DND-41 (cell line): ENCODE results near the gene STKLD1.

Experiments
- CTCF ChIP-seq: IDR thresholded peaks from 2 replicates; pipeline ENCODE4 v1.5.1; 2012; ENCODE audit warnings: borderline replicate concordance, low read length, moderate library complexity, mild to moderate bottlenecking; ENCODE audit not compliant: poor library complexity, severe bottlenecking; ENCODE audit errors: extremely low read depth
- EZH2 ChIP-seq: IDR thresholded peaks from 3 replicates; pipeline ENCODE4 v1.6.1; 2012; ENCODE audit warnings: borderline replicate concordance, low read depth, mild to moderate bottlenecking, moderate library complexity, low read length, inconsistent platforms; ENCODE audit not compliant: severe bottlenecking

- TF ChIP-seq CTCF (no peak), EZH2 (no peak)
These were observed 28.4 kb downstream of the STKLD1 start for GRCh38 chr9:133404454-133405002.
